Left lung (tissue), 10 donors: ENCODE results near the gene MBD4. TPM values are rescaled to one million over a fixed set of nuclear protein-coding genes. Genes with fewer than 3 reads are reported as not detected.
A peak's percentile ranks its signal among the peaks of the same experiment; 100 is the strongest.

Source experiments
- ATAC-seq: fragments of 200-7000 bp; cut with Tn5 transposase; one replicate; pipeline ENCODE4 v1.9.1; 2020; ENCODE audit warnings: moderate library complexity
- DNase-seq, 4 donors: peaks; one replicate each; pipeline ENCODE4 v3.0.0-alpha.2; 2013 to 2020
- H3K27ac ChIP-seq, 2 donors: fragments of 200-600 bp; sonication (generic) in 1 of 2; one replicate each; pipeline versions ENCODE4 v1.5.0 to v1.8.0; 2020 to 2021
- H3K27me3 ChIP-seq, 2 donors: fragments of 200-600 bp; sonication (generic) in 1 of 2; one replicate each; pipeline versions ENCODE4 v1.5.0 to v1.8.0; 2020 to 2021
- H3K36me3 ChIP-seq, 2 donors: fragments of 200-600 bp; sonication (generic) in 1 of 2; one replicate each; pipeline versions ENCODE4 v1.5.0 to v1.8.0; 2020 to 2021
- H3K4me1 ChIP-seq, 2 donors: fragments of 200-600 bp; one replicate each; pipeline ENCODE4 v1.8.0; 2021
- H3K4me3 ChIP-seq, 2 donors: fragments of 200-600 bp; sonication (generic) in 1 of 2; one replicate each; pipeline versions ENCODE4 v1.5.0 to v1.8.0; 2020 to 2021; ENCODE audit warnings: mild to moderate bottlenecking in 1 of 2
- H3K9me3 ChIP-seq, 2 donors: fragments of 200-600 bp; sonication (generic) in 1 of 2; one replicate each; pipeline versions ENCODE4 v1.5.0 to v1.8.0; 2020 to 2021
- CTCF ChIP-seq, 2 donors: fragments of 200-600 bp; sonication (generic) in 1 of 2; IDR thresholded peaks; one replicate each; pipeline versions ENCODE4 v1.5.0 to v1.8.0; 2021; ENCODE audit warnings: antibody characterized with exemption in 2 of 2
- intact Hi-C, 2 donors: fragments of 100-400 bp; cut with DNase I; formaldehyde crosslinking; loops; one replicate each; pipeline versions ENCODE4 v1.11.2 to v1.14.2; 2022
- polyA plus RNA-seq, 6 donors: library from polyadenylated mRNA; unstranded; fragments of 120-200 nt; gene quantifications; one replicate each; pipeline ENCODE4 v1.2.1, GENCODE V29; 2013; ENCODE audit not compliant: insufficient read length in 6 of 6
- total RNA-seq, 2 donors: library from RNA; stranded (reverse); fragmentation: NEBNext Ultra II Directional; extraction: Animal tissue kit (Norgen Biotek cat#: 25700); gene quantifications; one replicate each; pipeline ENCODE4 v1.2.1, GENCODE V29; 2021
- donor health status: DM: no; HTN: yes; CAD: no.
- donor health status: DM: no; HTN: no; CAD: no.

MBD4 gene
- total and polyA plus RNA-seq, 8 donors: 29.9 to 62.1 (median 52.2) TPM

GRCh38 chr3:129432671-129433070, 7.1 kb downstream of the MBD4 start:
- Histone ChIP-seq H3K36me3 (peaks cover 8 to 80% of the 10 kb centered on the region in 2 donors), H3K27ac (no peak overlapping the region), H3K27me3 (no peaks in the 10 kb centered on the region), H3K4me3 (no peak overlapping the region), H3K4me1 (peaks cover 10 to 48% of the 10 kb centered on the region in 2 donors), H3K9me3 (no peaks in the 10 kb centered on the region)
- no peak for ATAC-seq
- no peak for TF ChIP-seq CTCF (IDR thresholded peaks at IDR 0.05)
- DNase-seq: no peak
- intact Hi-C loops: no loop called here

DNA sequence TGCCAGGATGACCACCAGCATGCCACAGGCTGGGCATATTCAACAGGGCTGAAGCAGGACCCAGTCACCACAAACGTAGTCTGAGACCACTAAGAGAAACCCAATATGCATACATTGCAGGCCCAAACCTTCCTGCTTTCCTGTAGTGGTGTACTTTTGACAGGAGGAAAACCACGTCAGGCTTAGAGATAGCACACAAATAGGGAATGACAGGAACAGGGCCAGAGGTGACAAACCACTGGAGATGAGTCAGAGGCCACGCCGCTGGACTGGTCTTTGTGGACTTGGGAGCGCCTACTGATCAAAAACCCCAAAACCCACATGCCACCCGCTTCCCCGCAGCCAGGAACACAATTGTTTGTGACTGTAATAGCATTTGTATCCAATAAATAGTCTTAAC, 7.7 kb downstream of the MBD4 start:
- H3K27ac ChIP-seq: no peak overlapping the region
- ATAC-seq (no peak), DNase-seq (no peak)
- H3K36me3 ChIP-seq: peaks cover 2 to 74% of the 10 kb centered on the region in 2 donors
- H3K27me3 ChIP-seq: no peaks in the 10 kb centered on the region
- peaks cover 10 to 46% of the 10 kb centered on the region in 2 donors for H3K4me1 ChIP-seq
- H3K9me3 ChIP-seq: no peaks in the 10 kb centered on the region
- no peak overlapping the region for H3K4me3 ChIP-seq
- TF ChIP-seq CTCF (IDR thresholded peaks at IDR 0.05): no peak
- intact Hi-C loops: no loop called here

- no peaks in the 10 kb centered on the region for H3K27me3 ChIP-seq
- intact Hi-C loops: no loop called here
- no peak for TF ChIP-seq CTCF (IDR thresholded peaks at IDR 0.05)
- H3K36me3 ChIP-seq: peaks cover 0 to 50% of the 10 kb centered on the region in 2 donors
- H3K4me1 ChIP-seq: peaks cover 0 to 23% of the 10 kb centered on the region in 2 donors
- DNase-seq: no peak
- H3K27ac ChIP-seq: no peak overlapping the region
- no peak overlapping the region for H3K4me3 ChIP-seq
- ATAC-seq: no peak
- no peaks in the 10 kb centered on the region for H3K9me3 ChIP-seq
Observed at GRCh38 chr3:129429602-129430001, 10.1 kb downstream of the MBD4 start.

DNA sequence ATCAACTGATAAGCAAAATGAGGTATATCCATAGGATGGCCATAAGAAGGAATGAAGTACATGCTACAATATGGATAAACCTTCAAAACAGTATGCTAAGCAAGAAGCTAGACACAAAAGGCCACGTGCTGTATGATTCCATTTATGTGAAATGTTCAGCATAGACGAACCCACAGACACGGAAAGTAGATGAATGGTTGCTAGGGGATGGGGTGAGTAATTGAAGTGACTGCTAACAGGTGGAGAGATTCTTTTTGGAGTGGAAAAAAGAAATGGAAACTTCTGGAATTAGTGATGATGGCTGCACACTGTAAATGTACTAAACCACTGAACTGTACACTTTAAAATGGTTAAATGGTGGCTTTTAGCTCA, 10.7 kb downstream of the MBD4 start:
- ATAC-seq (no peak), DNase-seq (no peak)
- H3K4me3 ChIP-seq: peak overlapping the region in 1 of 2 donors; percentile 43
- no peaks in the 10 kb centered on the region for H3K9me3 ChIP-seq
- no peak for TF ChIP-seq CTCF (IDR thresholded peaks at IDR 0.05)
- peaks cover 0 to 46% of the 10 kb centered on the region in 2 donors for H3K36me3 ChIP-seq
- peaks cover 0 to 24% of the 10 kb centered on the region in 2 donors for H3K4me1 ChIP-seq
- no peaks in the 10 kb centered on the region for H3K27me3 ChIP-seq
- intact Hi-C loops: no loop called here
- peak overlapping the region; percentile 29 to 49 for H3K27ac ChIP-seq

DNA sequence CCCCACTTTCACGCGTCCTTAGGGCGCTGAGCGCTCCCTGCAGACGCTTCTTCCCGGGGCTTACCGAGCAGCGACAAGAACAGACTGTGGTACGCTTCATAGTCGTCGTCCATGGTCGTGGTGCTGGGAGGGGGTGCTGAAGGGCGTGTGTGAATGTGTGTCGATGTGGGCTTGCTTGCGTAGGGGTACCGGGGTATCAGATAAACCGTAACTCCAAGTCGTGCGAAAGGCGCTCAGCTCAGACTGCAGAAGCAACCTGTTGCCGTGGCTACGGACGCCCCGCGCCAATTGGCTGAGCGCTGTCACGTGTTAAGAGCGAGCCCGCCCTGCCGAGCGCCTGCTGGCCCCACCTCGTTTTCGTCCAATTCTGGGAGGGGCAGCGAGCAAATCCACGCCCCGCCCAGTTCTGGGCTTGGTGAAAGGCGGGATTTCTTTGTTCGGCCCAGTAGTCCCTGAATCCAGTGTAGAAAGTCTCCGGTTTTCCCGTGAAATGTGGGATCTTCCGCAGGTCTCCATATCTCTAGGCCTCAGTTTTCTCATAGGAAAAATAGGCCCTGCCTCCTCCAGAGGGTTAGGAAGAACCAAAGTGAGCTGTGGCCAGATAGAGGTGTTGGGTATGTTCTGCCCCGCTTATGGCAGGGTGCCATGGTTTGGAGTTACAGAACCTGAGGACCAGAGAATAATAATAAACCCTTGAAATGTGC, 11.2 kb downstream of the MBD4 start, which contains the start of gene EFCAB12:
Gene EFCAB12 (minus strand): TSS at position 261 of the 704 bp plus-strand sequence. CDS start 148 bp downstream, at position 113.
- ATAC-seq (peak; percentile 98), DNase-seq (peak; percentile 89 to 99 (median 96))
- no peaks in the 10 kb centered on the region for H3K9me3 ChIP-seq
- H3K4me1 ChIP-seq: peaks cover 0 to 24% of the 10 kb centered on the region in 2 donors
- H3K4me3 ChIP-seq: peak within 1 kb of the TSS; percentile 35 to 43
- peaks cover 0 to 41% of the 10 kb centered on the region in 2 donors for H3K36me3 ChIP-seq
- intact Hi-C loops: no loop called here
- no peak for TF ChIP-seq CTCF (IDR thresholded peaks at IDR 0.05)
- H3K27me3 ChIP-seq: no peaks in the 10 kb centered on the region
- peak within 1 kb of the TSS; percentile 29 to 49 for H3K27ac ChIP-seq
